Loucy (cell line): ENCODE measurements around the gene PHKB.

ENCODE experiments used
- H2AFZ ChIP-seq: fragments of 200-600 bp; sonication (generic); 2 replicates; pipeline ENCODE4 v1.6.0; 2016; ENCODE audit warnings: antibody characterized with exemption, mild to moderate bottlenecking, low read length, moderate library complexity
- H3F3A ChIP-seq: fragments of 200-600 bp; 2 replicates; pipeline ENCODE4 v1.6.0; 2016; ENCODE audit warnings: antibody characterized with exemption, low read depth, mild to moderate bottlenecking
- H3K27me3 ChIP-seq: fragments of 200-600 bp; sonication (generic); 2 replicates; pipeline ENCODE4 v1.6.1; 2014; ENCODE audit warnings: low read length, mild to moderate bottlenecking; ENCODE audit not compliant: insufficient read depth, poor library complexity, severe bottlenecking
- H3K36me3 ChIP-seq: fragments of 200-600 bp; sonication (generic); 2 replicates; pipeline ENCODE4 v1.6.1; 2016; ENCODE audit warnings: low read length; ENCODE audit not compliant: insufficient read depth
- H3K4me1 ChIP-seq: fragments of 200-600 bp; sonication (generic); 2 replicates; pipeline ENCODE4 v1.5.1; 2014; ENCODE audit warnings: low read length, mild to moderate bottlenecking; ENCODE audit not compliant: insufficient read depth, poor library complexity, severe bottlenecking
- H3K4me2 ChIP-seq: fragments of 200-600 bp; sonication (generic); 2 replicates; pipeline ENCODE4 v1.6.0; 2014; ENCODE audit warnings: antibody characterized with exemption, low read length, low read depth, mild to moderate bottlenecking; ENCODE audit not compliant: poor library complexity, severe bottlenecking
- H3K4me3 ChIP-seq: fragments of 200-600 bp; sonication (generic); 2 replicates; pipeline ENCODE4 v1.5.1; 2014; ENCODE audit warnings: low read length, mild to moderate bottlenecking, mixed read lengths; ENCODE audit not compliant: poor library complexity, severe bottlenecking
- H3K79me2 ChIP-seq: fragments of 200-600 bp; sonication (generic); 2 replicates; pipeline ENCODE4 v1.6.1; 2014; ENCODE audit warnings: low read length; ENCODE audit not compliant: insufficient read depth
- H3K9ac ChIP-seq: fragments of 200-600 bp; sonication (generic); 2 replicates; pipeline ENCODE4 v1.6.0; 2014; ENCODE audit warnings: mild to moderate bottlenecking, low read depth, low read length, moderate library complexity; ENCODE audit not compliant: poor library complexity, severe bottlenecking
- H3K9me2 ChIP-seq: fragments of 200-600 bp; sonication (generic); replicated peaks from 2 replicates; pipeline ENCODE4 v1.6.1; 2016; ENCODE audit warnings: low read depth, low read length, mixed read lengths
- H3K9me3 ChIP-seq: fragments of 200-600 bp; sonication (generic); 2 replicates; pipeline ENCODE4 v1.6.1; 2014; ENCODE audit warnings: mild to moderate bottlenecking, antibody characterized with exemption, low read length, low read depth; ENCODE audit not compliant: insufficient read depth
- H4K20me1 ChIP-seq: fragments of 200-600 bp; sonication (generic); 2 replicates; pipeline ENCODE4 v1.6.0; 2014; ENCODE audit warnings: antibody characterized with exemption, low read length, mild to moderate bottlenecking; ENCODE audit not compliant: insufficient read depth, poor library complexity, severe bottlenecking
- CTCF ChIP-seq: fragments of 200-600 bp; sonication (generic); conservative IDR thresholded peaks from 2 replicates; pipeline ENCODE4 v1.5.1; 2014; ENCODE audit warnings: mild to moderate bottlenecking, antibody characterized with exemption, low read length
- EZH2phosphoT487 ChIP-seq: fragments of 200-600 bp; IDR thresholded peaks from 2 replicates; pipeline ENCODE4 v1.6.1; 2018; ENCODE audit warnings: antibody characterized with exemption, mild to moderate bottlenecking, moderate library complexity, borderline replicate concordance

Gene PHKB

GRCh38 chr16:47476654-47477345 is 15.7 kb downstream of the PHKB start:
- no peaks in the 10 kb centered on the region for H3K4me1 ChIP-seq
- H3F3A ChIP-seq = no peaks in the 10 kb centered on the region
- H3K9ac ChIP-seq = no peak overlapping the region
- TF ChIP-seq CTCF (no peak), EZH2phosphoT487 (no peak)
- no peak overlapping the region for H2AFZ ChIP-seq
- H3K27me3 ChIP-seq = no peaks in the 10 kb centered on the region
- H4K20me1 ChIP-seq = peaks cover 5% of the 10 kb centered on the region
- H3K79me2 ChIP-seq = peaks cover 9% of the 10 kb centered on the region; the same call in 1 of the 2 replicates
- no peaks in the 10 kb centered on the region for H3K36me3 ChIP-seq
- H3K9me3 ChIP-seq = no peaks in the 10 kb centered on the region
- no peak overlapping the region for H3K4me2 ChIP-seq
- H3K9me2 ChIP-seq = no peaks in the 10 kb centered on the region
- no peak overlapping the region for H3K4me3 ChIP-seq

- Histone ChIP-seq H3K9me3 (no peaks in the 10 kb centered on the region), H2AFZ (no peak overlapping the region), H3K27me3 (no peaks in the 10 kb centered on the region), H3K4me1 (no peaks in the 10 kb centered on the region), H3K36me3 (no peaks in the 10 kb centered on the region), H4K20me1 (peaks cover 3% of the 10 kb centered on the region), H3K4me3 (no peak overlapping the region), H3K9ac (no peak overlapping the region), H3K9me2 (no peaks in the 10 kb centered on the region), H3F3A (no peaks in the 10 kb centered on the region), H3K4me2 (no peak overlapping the region), H3K79me2 (peaks cover 9% of the 10 kb centered on the region; the same call in 1 of the 2 replicates)
- TF ChIP-seq EZH2phosphoT487 = no peak
- TF ChIP-seq CTCF = no peak
Measured at GRCh38 chr16:47477679-47478078, 16.5 kb downstream of the PHKB start.

- H3F3A ChIP-seq = no peaks in the 10 kb centered on the region
- no peaks in the 10 kb centered on the region for H3K9me2 ChIP-seq
Measured at GRCh38 chr16:47480410-47480809, 19.3 kb downstream of the PHKB start.

More at GRCh38 chr16:47480410-47480809, 19.3 kb downstream of the PHKB start:
- peaks cover 10% of the 10 kb centered on the region for H4K20me1 ChIP-seq
- H3K4me3 ChIP-seq = no peak overlapping the region
- H3K9me3 ChIP-seq = no peaks in the 10 kb centered on the region
- H3K4me2 ChIP-seq = no peak overlapping the region
- no peaks in the 10 kb centered on the region for H3K4me1 ChIP-seq
- H3K27me3 ChIP-seq = no peaks in the 10 kb centered on the region
- H2AFZ ChIP-seq = no peak overlapping the region
- TF ChIP-seq EZH2phosphoT487 (no peak), CTCF (no peak)
- no peak overlapping the region for H3K9ac ChIP-seq
- H3K79me2 ChIP-seq = peaks cover 17% of the 10 kb centered on the region; the same call in 1 of the 2 replicates
- H3K36me3 ChIP-seq = no peaks in the 10 kb centered on the region
